GM12801 (cell line): ENCODE data around the gene TCEA2.

Experiments
- TF ChIP-seq, protein P1 (sequence below): IDR thresholded peaks from one replicate; pipeline ENCODE4 v1.5.1; 2011; ENCODE audit warnings: control low read depth; ENCODE audit not compliant: insufficient read length; ENCODE audit errors: extremely low read depth

TCEA2 gene

DNA sequence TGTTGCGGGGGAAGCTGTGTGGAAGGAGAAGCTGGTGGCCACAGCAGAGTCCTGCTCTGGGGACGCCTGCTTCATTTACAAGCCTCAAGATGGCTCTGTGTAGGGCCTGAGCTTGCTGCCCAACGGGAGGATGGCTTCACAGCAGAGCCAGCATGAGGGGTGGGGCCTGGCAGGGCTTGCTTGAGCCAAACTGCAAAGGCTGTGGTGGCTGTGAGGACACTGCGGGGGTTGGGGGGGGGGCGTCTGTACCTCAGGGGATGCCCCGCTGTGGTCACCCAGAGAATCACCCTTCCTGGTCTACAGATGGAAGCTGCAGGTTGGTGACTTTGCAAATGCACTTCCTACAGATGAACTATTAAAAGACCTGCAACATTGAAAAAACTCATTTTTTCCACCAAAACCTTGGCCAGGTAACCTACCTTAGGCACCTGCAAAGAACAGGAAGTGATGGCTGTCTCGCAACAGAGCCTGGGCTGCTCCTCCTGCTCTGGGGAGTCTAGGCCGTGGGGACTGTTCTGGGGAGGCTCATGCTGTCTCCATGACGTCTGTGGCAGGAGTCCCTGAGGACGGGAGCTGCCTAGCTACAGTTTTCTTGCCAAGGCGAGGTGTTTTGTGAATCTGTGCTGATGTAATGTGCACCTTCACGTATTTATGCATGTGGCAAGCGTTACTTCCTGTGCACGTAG lies 37.0 kb downstream of the TCEA2 start:
- TF ChIP-seq, protein P1, sequence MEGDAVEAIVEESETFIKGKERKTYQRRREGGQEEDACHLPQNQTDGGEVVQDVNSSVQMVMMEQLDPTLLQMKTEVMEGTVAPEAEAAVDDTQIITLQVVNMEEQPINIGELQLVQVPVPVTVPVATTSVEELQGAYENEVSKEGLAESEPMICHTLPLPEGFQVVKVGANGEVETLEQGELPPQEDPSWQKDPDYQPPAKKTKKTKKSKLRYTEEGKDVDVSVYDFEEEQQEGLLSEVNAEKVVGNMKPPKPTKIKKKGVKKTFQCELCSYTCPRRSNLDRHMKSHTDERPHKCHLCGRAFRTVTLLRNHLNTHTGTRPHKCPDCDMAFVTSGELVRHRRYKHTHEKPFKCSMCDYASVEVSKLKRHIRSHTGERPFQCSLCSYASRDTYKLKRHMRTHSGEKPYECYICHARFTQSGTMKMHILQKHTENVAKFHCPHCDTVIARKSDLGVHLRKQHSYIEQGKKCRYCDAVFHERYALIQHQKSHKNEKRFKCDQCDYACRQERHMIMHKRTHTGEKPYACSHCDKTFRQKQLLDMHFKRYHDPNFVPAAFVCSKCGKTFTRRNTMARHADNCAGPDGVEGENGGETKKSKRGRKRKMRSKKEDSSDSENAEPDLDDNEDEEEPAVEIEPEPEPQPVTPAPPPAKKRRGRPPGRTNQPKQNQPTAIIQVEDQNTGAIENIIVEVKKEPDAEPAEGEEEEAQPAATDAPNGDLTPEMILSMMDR = no peak

DNA sequence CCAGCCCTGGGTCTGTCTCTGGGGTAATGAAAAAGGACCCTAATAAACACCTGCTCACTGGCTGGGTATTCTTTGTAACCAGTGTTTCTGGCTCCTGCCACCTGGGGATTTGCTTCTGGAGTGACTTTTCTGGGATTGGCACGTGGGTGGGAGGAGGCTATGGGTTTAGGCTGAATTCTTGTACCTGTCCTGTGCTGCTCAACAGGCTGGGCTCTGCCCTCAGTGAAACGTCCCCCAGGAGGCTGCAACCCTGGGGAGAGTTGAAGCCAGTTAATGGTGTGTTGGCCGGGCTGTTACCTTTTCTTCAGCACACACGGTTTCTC lies 37.5 kb downstream of the TCEA2 start:
- TF ChIP-seq, protein P1 = no peak

DNA sequence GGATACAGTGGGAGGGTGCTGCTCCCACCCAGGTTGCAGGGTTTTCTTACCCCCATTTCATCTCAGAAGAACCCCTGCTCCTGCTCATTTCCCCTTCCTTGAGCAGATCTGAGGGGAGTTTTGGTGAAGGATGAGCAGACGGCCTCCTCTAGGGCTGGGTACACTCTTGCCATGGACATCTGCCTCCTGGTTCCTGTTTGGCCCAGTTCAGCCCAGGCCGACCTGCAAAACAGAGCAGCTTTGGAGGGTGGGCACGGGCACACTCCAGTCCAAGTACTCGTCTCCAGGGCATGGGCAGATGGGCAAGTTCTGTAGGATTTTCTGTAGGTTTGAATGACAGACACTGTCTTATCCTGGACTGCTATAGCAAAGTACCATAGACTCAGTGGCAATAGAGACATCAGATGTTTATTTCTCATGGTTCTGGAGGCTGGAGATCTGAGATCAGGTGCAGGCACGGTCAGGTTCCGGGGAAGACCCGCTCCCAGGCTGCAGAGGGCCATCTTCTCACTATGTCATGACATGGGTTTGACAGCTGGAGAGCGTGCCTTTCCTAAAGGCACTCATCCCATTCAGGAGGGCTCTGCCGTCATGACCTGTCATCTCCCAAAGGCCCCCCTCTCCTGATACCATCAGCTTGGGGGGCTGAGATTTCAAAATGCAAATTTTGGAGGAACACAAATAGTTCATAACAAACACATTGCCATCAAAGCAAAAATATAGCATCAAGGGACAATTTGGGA lies 38.1 kb downstream of the TCEA2 start:
- TF ChIP-seq, protein P1 = no peak

DNA sequence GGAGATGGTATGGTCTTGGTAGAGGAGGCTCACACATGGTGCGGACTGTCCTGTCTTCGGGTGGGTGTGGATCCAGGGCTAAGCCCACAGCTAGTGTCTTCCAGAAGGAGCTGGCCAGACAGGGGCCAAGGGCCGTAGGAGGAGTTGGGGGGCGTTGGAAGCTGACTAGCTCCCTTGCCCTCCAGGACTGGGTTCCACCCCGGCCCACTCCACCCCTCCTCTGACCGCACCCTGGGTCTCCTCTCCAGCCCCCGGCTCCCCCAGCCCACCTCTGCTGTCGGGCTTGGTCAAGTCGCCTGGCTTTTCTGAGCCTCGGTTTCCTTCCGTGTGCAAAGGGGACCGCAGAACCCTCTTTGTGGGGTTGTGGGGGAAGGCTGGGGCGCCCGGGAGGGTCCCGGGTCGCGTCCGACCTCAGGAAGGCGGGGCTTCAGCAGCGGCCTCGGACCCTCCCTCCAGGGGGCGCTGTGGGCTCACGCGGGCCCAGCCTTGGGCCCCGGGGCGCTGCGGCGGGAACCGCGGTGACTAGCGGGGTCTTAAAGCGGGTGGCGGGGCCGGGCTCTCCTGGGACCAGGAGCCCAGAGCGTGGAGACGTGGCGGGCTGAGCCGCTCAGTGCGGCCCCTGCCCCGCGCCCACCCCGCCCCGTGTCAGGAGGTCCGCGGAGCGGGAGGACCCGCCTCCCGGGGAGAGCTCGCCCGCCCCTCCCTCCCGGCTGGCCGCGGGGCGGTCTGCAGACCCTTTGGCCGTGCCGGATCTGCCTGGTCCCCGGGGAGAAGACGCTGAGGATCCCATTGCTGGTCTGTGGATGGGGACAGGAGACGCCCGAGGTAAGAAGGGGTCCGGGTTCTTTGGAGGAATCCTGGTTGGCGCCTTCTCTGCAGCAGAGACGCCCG lies 39.0 kb downstream of the TCEA2 start:
- TF ChIP-seq, protein P1 = no peak

DNA sequence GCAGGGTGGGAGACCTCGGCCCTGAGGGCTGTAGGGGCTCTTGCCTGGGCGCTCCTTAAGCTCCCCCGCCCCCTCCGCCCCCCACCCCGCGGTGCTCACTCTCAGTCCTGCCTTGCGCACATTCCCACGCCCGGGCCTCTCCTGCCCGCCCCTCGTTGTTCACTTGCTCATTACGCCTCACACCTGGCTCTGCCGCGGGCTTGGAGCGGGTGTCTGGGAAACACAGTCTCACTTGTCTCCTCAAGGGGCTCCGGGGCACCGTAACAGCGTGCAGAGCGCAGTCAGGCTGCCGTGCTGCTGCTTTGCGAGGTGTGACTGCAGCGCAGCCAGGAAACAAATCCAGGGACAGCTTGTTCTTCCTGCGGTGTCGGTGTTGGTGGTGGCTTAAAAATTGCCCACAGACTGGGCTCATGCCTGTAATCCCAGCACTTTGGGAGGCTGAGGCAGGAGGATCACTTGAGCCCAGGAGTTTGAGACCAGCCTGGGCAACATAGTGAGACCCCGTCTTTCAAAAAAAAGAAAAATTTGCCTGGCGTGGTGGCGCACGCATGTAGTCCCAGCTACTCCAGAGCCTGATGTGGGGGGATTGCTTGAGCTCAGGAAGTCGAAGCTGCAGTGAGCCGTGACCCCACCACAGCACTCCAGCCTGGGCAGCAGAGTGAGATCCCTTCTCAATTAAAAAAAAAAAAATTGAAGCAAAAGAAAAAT lies 39.8 kb downstream of the TCEA2 start:
- TF ChIP-seq, protein P1 = no peak

DNA sequence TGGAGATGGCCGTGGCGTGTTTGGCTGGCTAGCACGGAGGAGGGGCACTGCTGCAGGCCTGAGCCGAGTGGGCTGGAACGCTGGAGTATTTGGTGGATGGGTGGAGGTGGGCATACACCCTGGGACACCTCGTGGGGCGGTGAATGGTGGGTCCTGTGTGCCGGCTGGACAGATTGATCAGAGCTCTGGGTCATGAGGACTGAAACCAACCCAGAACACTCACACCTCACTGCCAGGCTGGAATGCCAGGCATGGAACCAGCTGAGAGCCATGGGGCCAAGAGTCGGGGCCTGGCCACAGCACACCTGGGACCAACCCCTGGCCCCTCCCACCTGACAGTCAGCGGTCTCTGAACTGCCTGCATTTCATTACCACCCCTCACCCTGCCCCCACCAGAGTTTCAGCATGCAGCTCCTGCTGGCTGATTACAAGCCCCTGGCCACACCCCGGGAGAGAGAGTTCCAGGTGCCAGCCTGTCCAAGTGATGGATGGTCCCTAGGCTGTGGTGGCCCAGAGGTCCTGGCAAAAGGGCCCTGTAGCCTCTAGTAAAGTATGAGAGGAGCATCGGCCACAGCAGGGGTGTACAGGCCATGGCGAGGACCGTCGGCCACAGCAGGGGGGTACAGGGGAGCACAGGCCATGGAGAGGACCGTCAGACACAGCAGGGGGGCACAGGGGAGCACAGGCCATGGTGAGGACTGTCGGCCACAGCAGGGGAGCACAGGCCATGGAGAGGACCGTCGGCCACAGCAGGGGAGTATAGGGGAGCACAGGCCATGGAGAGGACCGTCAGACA lies 41.1 kb downstream of the TCEA2 start:
- TF ChIP-seq, protein P1 = no peak
